NCI-H1417 treated with DMSO at 0.1 percent for 48 hours (cell line): ENCODE data around the gene ABHD12.
A peak's percentile ranks its signal among the peaks of the same experiment; 100 is the strongest.
"Not testable (repeated sequence)": the region's sequence is repeated elsewhere in the genome, so short reads cannot be mapped to it uniquely, and the experiment has no call there.

Experiments used
- DNase-seq: peaks from one replicate; lab custom pipeline; 2025; lab: John Stamatoyannopoulos, UW

The ABHD12 gene

DNA sequence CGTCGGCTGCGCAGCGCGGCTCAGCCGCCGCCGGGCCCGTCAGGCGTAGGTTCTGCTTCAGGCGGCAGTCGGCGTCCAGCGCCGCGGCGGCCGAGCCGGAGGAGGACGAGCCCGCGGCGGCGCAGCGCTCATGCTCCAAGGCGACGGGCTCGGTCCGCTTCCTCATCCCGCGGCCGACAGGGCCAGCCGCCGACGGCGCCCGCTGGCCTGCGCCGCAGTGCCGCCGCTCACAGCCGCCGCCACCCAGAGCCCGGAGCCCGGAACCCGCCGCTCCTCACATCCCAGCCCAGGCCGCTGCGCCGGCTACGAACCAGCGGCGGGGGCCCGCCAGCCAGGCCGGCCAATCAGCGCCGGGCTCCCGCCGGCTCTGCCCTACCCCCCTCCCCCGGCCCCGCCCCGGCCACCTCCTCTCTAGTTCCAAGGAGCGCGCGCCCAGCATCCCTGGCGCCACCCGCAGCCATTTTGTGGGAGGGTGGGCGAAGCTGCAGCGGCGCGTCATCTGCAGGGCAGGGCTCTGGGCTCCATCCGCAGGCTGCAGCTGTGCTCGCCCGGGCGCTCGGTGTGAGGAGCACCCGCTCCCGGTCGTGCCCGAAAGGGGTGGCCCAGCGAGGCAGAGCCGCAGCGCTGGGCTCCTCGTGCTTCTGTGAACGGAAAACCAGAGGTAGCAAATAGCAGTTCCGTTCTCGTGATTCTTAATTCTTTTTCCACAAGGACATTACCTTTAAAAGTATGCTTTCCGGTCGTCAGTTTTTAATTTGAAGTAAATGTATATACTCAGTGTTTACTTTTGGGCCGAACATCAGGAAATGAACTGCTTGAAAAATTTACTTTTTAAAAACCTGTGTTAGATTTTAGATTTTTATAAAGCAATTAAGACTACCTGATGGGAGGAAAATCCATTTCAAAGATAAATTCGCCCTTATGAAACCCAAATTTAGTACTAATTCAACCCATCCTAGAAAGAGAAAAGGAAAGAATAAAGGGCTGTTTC lies at the start of gene ABHD12:
Gene ABHD12, minus strand, starts transcription at position 298 of the 991 bp plus-strand sequence. Its CDS starts 132 bp downstream, at position 166.
- DNase-seq = peak; percentile 89

DNA sequence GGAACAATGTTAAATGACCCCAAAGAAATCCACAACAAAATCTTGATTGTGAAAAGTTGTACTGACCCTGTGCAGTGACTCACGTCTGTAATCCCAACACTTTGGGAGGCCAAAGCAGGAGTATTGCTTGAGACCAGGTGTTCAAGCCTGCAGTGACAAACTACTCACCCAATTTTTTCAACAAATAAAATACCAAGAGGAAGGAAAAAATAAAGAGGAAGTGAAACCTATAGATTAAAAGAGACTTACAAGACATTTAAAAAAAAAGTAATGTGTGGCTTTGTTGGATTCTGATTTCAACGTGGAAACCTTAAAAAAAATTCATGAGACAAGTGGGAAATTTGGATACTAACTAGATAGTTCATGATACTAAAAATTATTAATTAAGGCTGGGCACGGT lies 48.7 kb upstream of the ABHD12 start:
- no peak for DNase-seq

DNA sequence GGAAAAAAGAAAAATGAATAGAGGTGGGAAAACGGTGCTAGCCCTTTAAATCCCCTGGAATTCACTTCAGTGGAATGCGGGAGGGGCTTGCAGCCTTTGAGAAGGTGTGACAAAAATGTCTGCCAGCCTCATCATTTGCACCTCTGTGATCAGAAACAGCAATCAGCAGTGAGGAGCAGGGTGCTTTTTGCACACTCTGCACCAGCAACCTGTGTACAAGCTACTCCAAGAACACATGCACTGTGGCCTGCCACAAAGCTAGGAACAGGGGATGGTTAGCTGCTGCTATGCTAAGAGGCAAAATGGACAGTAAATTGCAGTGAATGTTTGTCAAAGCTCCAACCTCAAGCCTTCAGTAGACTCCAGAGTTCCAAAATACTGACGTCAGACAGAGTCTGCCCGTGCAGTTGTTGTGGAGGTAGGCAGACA lies 46.5 kb upstream of the ABHD12 start:
- DNase-seq = no peak

DNA sequence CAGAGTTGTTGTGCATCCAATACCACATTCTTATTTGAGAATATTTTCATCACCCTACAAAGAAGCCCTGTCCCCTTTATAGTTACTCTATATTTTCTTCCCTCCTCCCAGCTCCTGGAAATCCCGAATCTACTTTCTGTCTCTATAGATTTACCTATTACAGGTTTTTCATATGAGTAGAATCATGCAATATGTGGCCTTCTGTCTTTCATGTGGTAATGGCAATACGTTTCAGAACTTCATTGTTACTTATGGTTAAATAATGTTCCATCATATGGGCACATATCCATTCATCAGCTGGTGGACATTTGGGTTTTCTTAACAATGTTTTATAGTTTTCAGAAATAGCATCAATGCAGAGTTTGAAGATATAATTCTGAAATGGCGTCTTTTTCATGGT lies 33.9 kb upstream of the ABHD12 start:
- no peak for DNase-seq

DNA sequence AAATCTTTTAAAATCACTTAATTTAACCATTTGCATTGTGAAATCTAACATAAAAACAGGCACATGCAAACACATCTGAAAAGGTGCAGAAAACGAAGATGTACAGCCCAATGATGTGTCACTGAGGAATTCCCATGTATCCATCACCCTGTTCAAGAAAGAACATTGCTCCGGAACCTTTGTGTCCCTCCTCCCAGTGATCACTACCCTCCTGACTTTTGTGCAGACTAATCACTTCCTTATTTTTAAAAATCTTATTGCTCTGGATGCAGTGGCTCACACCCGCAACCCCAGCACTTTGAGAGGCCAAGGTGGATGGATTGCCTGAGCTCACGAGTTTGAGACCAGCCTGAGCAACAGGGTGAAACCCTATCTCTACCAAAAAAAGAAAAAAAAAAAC lies 31.4 kb upstream of the ABHD12 start:
- no peak for DNase-seq

DNA sequence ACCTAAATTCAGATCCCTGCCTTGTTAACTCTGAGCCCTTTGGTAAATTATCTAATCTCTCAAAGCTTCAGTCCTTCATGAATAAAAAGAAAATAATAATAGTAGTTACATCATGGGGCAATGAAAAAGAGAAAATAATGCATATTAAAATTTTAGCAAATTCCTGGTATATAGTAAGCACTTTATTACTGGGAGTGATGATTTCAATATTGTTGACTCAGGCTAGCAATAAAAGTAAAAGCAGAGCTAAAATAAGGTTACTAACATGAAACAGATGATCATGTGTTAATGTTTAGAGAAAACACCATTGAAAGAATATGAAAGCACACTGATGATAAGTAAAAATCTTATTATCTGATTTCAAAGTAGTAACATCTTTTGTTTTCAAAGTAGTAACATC lies 30.5 kb upstream of the ABHD12 start:
- DNase-seq = no peak

DNA sequence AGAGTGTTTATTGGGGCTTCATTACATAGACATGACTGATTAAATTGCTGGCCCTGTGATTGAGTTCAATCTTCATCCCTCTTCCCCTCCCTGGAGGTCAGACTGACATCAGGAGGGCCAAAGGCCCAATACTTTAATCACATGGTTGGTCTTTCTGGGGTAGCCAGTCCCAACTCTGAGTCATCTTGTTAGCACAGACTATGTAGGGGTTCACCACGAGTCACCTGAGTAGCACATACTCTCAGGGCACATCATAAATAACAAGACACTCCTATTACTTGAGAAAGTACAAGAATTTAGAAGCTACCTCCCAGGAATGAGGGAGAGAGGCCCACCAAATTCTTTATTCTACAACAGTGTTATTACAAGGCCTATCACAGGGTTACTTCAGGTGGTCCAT lies 28.1 kb upstream of the ABHD12 start:
- DNase-seq = no peak

DNA sequence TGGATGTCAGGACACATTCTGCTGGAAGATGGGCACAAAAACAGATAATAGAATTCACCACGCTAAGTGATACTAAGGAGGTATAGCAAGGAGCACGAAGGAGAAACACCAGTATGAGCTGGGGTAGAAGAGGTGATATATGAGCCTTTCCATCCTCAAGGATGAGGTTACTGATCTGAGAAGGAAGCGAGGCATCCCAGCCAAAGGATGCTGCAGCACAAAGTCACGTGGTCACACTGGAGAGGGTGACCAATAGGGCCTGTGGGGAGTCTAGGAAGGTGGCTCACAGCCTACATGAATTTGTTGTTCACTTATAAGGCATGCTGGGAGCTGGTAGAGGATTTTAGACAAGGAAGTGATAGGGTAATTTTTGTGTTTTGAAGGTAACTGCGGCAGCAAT lies 18.3 kb upstream of the ABHD12 start:
- no peak for DNase-seq

DNA sequence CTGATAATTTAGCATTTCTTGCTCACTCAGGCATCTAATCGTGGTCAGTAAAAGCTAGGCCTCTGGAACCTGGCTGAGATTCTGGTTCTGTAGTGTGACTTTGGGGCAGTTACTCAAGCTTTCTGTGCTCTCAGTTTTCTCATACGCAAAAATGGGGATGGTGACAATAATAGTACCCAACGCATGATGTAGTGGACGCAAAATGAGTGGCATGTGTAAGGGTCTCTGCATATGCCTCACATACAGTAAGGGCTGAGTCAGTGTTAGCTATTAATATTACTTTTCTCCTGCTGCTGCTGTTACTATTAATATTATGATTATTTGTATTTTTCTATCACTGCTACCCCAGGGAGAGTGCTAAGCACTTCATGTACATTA lies 17.5 kb upstream of the ABHD12 start:
- DNase-seq = no peak

DNA sequence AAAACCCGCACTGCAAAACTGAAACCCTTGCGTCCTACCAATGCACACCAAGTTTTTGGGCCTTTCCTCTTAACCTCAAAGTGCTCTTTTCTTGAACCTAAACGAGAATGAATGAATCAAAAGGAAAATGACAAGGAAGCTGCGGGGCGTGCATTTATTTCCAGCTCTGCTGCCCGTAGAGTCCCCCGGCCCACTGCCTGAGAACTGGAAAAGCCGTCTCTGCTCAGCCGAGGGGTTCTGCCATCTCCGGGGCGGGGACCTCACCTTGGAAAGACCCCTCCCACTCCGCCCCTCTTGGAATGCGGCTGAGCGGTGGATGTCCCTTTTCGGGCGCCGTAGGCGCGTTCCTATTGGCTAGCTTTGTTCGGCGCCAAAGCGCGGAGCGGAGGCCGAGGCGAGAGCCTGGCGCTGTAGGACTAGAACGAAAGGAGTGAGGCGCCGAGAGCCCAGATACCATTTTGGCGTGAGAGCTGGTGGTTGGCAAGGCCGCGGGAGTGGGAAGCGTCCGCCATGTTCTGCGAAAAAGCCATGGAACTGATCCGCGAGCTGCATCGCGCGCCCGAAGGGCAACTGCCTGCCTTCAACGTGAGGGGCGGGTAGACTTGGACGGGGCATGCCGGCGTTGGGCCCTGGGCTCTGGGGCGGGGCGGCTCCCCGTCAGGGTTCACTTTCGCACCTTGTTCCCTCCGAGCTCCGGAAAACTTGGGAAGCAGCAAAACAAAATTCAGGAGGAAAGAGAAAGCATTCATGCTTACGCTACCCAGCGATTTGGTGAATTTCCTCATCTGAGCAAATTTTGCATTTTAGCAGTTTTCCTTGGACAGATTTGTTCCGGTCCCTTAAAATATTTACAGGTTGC lies 16.9 kb upstream of the ABHD12 start, which contains the start of gene GINS1:
Gene GINS1, plus strand, starts transcription at position 363 of the 859 bp plus-strand sequence. Its CDS starts 148 bp downstream, at position 511.
- DNase-seq = peak; percentile 82

DNA sequence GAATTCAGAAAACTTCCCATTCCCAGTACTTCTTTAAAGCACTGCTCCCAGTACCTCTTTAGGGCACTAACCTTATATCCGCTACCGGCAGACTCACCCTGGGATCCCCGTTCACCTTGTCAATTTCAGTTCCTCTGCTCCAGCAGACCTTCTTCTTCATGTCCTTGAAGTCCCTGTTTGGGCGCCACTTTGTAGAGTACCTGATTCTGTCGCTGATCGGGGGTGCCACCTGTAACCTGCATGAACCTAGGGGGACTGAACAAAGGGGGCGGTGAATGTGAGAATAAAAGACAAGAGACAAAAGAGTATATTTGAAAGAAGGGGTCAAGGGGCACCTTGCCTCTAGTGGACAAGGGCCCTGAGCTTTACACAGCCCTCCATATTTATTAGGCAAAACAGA lies 11.9 kb upstream of the ABHD12 start:
- DNase-seq = no peak

DNA sequence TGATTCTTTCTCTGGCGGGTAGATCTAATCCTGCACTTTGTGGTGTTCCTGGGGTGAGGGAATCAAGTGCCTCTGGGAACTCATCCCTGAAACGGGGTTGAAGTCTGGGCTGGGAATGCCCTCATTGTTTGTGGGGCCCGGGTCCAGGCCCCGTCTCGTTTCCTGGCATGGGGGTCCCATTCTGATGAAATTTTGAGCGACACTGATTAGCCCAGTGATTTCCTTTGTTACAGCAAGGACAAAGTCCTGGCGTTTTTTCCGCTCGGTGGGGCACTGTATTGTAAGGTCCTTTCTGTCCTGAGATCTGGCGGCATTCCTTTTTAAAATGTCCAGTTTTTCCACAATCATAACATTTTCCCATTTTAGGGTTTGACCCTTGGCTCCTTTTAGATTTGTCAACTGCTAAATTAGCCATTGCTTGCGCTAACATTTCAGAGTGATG lies 9.7 kb upstream of the ABHD12 start:
- DNase-seq = not testable (repeated sequence)

DNA sequence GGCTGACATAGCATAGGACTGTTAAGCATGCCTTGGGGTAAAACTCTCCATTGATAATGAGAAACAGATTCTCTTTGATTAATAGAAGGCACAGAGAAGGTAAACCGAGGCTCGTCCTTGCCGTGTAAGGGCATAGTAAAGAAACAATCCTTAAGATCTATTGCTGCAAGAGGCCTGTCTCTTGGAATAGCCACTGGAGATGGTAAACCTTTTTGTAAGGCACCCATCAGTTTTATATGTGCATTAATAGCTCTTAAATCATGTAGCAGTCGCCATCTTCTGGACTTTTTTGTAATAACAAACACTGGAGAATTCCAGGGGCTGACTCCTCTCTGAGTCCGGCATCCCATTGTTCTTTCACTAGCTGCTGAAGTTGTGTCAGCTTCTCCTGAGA lies 8.4 kb upstream of the ABHD12 start:
- DNase-seq = peak; percentile 29

DNA sequence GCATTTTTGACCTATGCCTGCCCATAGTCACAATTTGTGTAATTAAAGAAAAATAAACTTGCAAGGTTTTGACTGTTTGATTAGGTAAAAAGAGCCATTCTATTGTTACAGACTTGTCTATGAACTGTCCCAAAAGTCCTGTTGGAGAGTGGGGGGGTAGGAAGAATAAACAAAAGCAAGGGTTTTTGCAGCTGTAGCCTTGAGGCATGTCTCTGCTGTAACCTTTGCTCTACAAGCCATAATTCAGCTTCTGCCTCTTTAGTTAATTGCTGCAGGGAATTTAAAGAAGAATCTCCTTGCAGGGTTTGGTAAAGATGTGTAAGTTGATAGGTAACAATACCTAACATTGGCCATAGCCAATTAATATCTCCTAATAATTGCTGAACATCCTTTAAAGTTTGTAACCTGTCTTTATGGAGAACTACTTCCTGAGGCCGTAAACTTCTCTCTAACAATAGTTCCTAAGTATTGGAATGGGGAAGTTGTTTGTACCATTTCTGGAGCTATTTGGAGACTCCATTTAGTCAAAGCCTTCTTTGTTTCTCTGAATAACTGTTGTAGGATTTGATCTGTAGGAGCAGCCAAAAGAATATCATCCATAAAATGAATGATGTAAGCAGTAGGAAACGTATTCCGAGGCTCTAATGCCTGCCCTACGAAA lies 7.9 kb upstream of the ABHD12 start:
- DNase-seq = no peak

DNA sequence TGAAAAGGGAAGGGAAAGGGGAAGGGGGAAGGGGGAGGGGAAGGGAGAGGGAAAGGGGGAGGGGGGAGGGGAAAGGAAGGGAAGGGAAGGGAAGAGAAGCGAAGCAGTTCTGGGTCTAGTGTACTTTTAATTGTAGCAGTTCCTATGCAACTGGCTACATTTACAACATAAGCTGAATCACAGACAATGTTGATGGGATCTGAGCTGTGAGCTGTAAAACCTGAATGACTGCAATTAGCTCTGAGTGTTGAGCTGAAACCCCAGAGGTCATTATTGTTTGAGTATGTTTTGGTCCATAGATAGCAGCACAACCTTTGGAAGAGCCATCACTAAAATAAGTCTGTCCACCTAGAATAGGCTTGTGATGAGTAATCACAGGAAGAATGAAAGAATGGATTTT lies 7.2 kb upstream of the ABHD12 start:
- peak; percentile 10 for DNase-seq

DNA sequence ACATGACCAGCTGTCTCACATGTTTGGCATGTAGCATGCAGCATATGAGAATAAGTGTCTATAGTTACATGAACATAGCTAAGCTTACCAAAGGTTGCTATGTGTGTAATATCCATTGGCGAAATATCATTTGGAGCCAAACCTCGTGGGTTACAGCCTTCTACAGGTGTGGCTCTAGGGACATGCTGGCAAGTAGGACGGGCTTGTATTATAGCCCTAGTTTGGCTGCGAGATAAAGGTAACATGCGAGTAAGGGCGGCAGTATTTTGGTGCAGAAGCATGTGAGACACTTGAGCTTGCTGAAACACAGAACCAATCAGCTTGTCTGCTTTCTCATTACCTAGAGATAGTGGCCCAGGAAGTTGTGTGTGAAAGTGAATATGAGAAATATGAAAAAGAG lies 6.5 kb upstream of the ABHD12 start:
- no peak for DNase-seq

DNA sequence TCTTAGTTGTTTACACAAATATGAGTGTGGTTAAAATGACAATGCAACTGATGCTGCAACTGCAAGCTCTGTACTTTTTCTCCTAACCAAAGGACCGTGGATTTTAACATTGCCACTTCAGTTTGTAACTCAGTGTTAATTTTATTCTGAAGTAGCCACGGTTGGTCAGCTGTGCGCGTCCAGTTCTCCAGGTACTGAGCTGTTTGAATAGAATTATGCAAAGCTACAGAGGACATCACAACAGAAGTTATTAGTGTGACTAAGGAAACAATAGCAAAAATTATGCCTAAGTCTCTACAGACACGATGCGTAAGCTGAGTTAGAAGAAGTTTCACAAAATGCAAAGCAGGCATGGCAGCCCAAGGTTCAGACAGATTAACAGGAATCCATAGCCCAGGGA lies 4.4 kb upstream of the ABHD12 start:
- DNase-seq = no peak

DNA sequence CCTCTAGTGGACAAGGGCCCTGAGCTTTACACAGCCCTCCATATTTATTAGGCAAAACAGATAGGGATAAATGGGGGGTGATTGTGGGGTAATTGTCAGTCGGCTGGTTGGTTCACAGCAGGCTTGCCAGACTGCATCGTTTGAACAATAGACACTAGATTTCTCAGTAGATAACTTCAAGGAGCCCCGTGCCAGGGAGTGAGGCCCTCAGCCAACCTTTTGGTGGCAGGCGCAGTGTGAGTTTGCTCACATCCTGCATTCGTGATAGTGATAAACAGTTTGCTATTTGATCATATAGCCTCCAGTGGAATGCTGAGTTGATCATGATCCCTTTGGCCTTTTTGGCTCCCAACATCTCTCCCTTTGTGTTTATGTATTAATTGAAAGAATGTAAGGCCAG lies 3.6 kb upstream of the ABHD12 start:
- DNase-seq = no peak

DNA sequence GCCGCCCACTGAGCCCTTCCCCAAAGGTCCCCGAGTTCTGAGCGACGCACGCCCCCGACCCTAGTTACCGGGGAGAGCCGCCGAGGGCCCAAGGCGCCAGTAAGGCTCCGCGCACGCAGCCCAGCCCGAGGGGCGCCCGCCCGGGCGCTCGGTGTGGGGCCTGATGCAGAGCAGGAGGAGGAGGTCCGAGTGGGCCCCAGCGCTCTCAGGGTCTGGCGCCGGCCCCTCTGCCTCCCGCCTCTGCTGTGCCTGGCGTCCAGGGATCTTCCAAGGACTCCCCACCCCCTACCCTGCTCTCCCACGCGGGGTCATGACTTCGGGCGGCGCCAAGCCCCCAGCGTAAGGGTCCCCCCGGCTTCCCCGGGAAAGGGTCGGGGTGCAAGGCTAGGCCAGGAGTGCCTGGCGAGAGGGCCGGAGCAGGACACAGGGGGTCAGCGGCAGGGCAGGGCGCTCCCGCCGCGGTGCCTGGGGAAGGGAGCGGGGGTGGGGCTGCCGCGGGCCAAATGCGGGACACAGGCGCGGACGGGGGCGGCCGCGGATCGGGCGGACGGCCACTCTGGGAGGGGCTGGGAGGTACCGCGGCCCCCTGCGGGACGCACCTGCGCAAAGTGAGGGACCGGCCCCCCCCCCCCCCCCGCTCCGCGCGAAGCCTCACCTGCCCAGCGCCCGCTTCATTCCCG lies 637 bp downstream of the ABHD12 start:
- peak; percentile 13 for DNase-seq

DNA sequence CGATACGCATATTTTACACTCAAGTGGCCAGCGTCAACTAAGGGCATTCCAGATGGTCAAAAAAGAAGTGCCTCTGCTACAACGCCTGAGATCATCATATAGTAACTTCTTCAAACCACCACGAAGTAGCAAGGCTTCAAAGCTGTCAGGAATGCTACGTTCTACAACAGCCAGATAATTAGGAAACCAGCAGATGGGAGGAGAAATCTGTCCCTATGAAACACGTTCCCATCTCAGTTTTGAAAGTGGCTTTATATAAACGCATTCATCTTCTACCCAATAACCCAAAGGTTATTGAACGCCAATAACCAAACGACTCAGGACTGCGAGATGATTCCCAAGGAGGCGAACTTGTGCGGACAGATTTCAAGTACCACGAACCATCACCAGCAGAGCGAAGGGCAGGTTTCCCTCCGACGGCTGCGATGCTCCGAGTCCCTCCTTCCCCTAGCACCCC lies 1.2 kb downstream of the ABHD12 start:
- no peak for DNase-seq

DNA sequence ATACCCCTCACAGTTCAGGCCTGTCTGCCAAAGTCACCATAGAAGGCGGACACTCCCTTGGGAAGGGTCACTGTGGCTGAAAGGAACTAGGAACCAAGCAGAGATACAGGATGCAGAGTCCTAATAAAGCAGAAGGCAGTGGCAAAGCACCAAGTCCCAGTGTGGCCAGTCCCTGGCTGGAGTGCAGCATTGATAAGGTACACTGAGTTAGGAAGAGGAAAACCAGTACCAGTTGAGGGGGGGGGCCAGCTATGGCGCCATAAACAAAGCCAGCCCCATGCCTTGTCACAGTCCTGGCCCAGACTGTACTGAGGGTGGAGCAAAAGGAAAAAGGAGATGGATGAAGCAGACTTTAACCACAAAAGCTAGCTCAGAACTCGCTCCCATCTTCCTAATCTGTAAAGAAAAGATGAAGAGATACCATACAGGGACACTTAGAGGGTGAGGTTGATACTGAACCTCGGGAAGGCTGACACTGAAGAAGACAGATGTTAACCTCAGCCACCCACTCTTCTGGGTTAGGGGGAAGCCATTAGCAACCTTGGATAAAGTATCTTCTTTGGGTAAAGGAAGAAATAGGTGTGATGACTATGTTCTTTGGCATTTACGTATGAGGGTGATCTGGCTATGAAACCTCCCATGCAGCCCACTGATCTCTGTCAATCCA lies 7.8 kb downstream of the ABHD12 start:
- DNase-seq = no peak
